PC-3 (cell line): ENCODE measurements around the gene DCP2. TPM values are rescaled to one million over a fixed set of nuclear protein-coding genes. Genes with fewer than 3 reads are reported as not detected.
A peak's percentile ranks its signal among the peaks of the same experiment; 100 is the strongest.

ENCODE experiments used
- ATAC-seq: fragments of 200-7000 bp; cut with Tn5 transposase; 2 replicates; pipeline ENCODE4 v1.9.1; 2020; ENCODE audit warnings: mild to moderate bottlenecking, moderate library complexity
- BruUV-seq: library from RNA; stranded (reverse); fragments of 400-500 nt; replicated peaks from 2 replicates; lab custom pipeline; 2021; lab: Mats Ljungman, UMichigan
- CTCF ChIA-PET: fragments of 300-600 bp; sonication (Branson Sonifier 250); formaldehyde crosslinking; loops from one replicate; lab custom pipeline; 2022; ENCODE audit warnings: antibody characterized with exemption; lab: Charles Lee
- POLR2A ChIA-PET: fragments of 300-600 bp; sonication (Branson Sonifier 250); formaldehyde crosslinking; loops from one replicate; lab custom pipeline; 2022; ENCODE audit warnings: antibody characterized with exemption; ENCODE audit not compliant: unreplicated experiment; lab: Charles Lee
- DNase-seq: peaks from one replicate; pipeline ENCODE4 v3.0.0-alpha.2; 2015
- H2AFZ ChIP-seq: fragments of 300-600 bp; sonication (generic); 2 replicates; pipeline ENCODE4 v1.6.0; 2016; ENCODE audit warnings: antibody characterized with exemption, low read length
- H3F3A ChIP-seq: fragments of 300-600 bp; sonication (generic); one replicate; pipeline ENCODE4 v1.6.0; 2017; ENCODE audit warnings: antibody characterized with exemption, low read length, control low read depth, mild to moderate bottlenecking; ENCODE audit not compliant: unreplicated experiment
- H3K27ac ChIP-seq: fragments of 300-600 bp; sonication (generic); 2 replicates; pipeline ENCODE4 v1.5.1; 2016; ENCODE audit warnings: mild to moderate bottlenecking, low read length
- H3K27me3 ChIP-seq: fragments of 300-600 bp; sonication (generic); 2 replicates; pipeline ENCODE4 v1.6.1; 2016; ENCODE audit warnings: low read length, mixed read lengths
- H3K36me3 ChIP-seq: fragments of 300-600 bp; sonication (generic); 2 replicates; pipeline ENCODE4 v1.6.1; 2016; ENCODE audit warnings: low read depth, mixed run types, low read length, mixed read lengths
- H3K4me1 ChIP-seq: fragments of 300-600 bp; sonication (generic); 2 replicates; pipeline ENCODE4 v1.5.1; 2016; ENCODE audit warnings: low read length; ENCODE audit not compliant: insufficient read depth
- H3K4me2 ChIP-seq: fragments of 300-600 bp; sonication (generic); 2 replicates; pipeline ENCODE4 v1.6.0; 2016; ENCODE audit warnings: low read length
- H3K4me3 ChIP-seq: fragments of 300-600 bp; sonication (generic); 2 replicates; pipeline ENCODE4 v1.5.1; 2016; ENCODE audit warnings: mild to moderate bottlenecking, low read length, mixed read lengths
- H3K79me2 ChIP-seq: fragments of 300-600 bp; sonication (generic); 2 replicates; pipeline ENCODE4 v1.6.1; 2017; ENCODE audit warnings: low read length, mixed read lengths
- H3K9ac ChIP-seq: fragments of 300-600 bp; sonication (generic); 2 replicates; pipeline ENCODE4 v1.6.0; 2016; ENCODE audit warnings: mild to moderate bottlenecking, low read length
- H3K9me2 ChIP-seq: fragments of 300-600 bp; sonication (generic); replicated peaks from 2 replicates; pipeline ENCODE4 v1.6.1; 2016; ENCODE audit warnings: mixed run types, low read length, mixed read lengths
- H3K9me3 ChIP-seq: fragments of 300-600 bp; sonication (generic); 2 replicates; pipeline ENCODE4 v1.6.1; 2016; ENCODE audit warnings: low read length, mixed read lengths
- H4K20me1 ChIP-seq: fragments of 300-600 bp; sonication (generic); 2 replicates; pipeline ENCODE4 v1.6.1; 2016; ENCODE audit warnings: low read length, mixed read lengths
- CTCF ChIP-seq: fragments of 300-600 bp; sonication (generic); conservative IDR thresholded peaks from 2 replicates; pipeline ENCODE4 v1.5.1; 2017; ENCODE audit warnings: antibody characterized with exemption, low read depth, mild to moderate bottlenecking, low read length
- EZH2 ChIP-seq: fragments of 300-600 bp; sonication (generic); IDR thresholded peaks from one replicate; pipeline ENCODE4 v1.6.1; 2017; ENCODE audit warnings: antibody characterized with exemption, mild to moderate bottlenecking, low read length; ENCODE audit not compliant: unreplicated experiment
- EZH2phosphoT487 ChIP-seq: fragments of 300-600 bp; sonication (generic); IDR thresholded peaks from 2 replicates; pipeline ENCODE4 v1.6.1; 2018; ENCODE audit warnings: mild to moderate bottlenecking, antibody characterized with exemption, low read length, borderline replicate concordance
- intact Hi-C: fragments of 100-400 bp; cut with micrococcal nuclease; formaldehyde crosslinking; loops from 2 replicates; pipeline ENCODE4 v1.9.0; 2023
- total RNA-seq: library from RNA; depleted of rRNA; stranded (reverse); fragments of >200 nt; gene quantifications from 2 replicates; pipeline ENCODE4 v1.2.3, GENCODE V29; 2014

DCP2 gene
- total RNA-seq, 1 experiment from 2014 or later: 33.6 TPM

GRCh38 chr5:112968411-112969106 lies 8.0 kb upstream of the DCP2 start:
- Histone ChIP-seq H3K9me3 (no peaks in the 10 kb centered on the region), H3K27ac (0 out of 2 replicates have a peak overlapping the region, but pooled peaks have one; percentile 18), H2AFZ (peak overlapping the region; percentile 27; the same call in 1 of the 2 replicates), H3K79me2 (no peaks in the 10 kb centered on the region), H3K4me2 (peak overlapping the region; percentile 52), H3K4me1 (peaks cover 24% of the 10 kb centered on the region), H3K9me2 (no peaks in the 10 kb centered on the region), H3K27me3 (no peaks in the 10 kb centered on the region), H3K9ac (no peak overlapping the region), H3K4me3 (no peak overlapping the region), H3F3A (no peaks in the 10 kb centered on the region), H3K36me3 (no peaks in the 10 kb centered on the region), H4K20me1 (no peaks in the 10 kb centered on the region)
- intact Hi-C loops: loop anchor here (10.0 kb wide), 1 partner anchor 194 kb away; no protein-coding TSS in a partner anchor
- no peak for TF ChIP-seq EZH2
- TF ChIP-seq CTCF: no peak
- TF ChIP-seq EZH2phosphoT487: no peak
- DNase-seq (peak; percentile 81), ATAC-seq (peak; percentile 87)
- ChIA-PET POLR2A (no interaction called here), CTCF (no interaction called here)
- BruUV-seq: no TSS peak

- no peak overlapping the region for H3K27ac ChIP-seq
- TF ChIP-seq EZH2phosphoT487 (no peak), CTCF (no peak), EZH2 (no peak)
- no peak overlapping the region for H3K9ac ChIP-seq
- no peaks in the 10 kb centered on the region for H3K9me3 ChIP-seq
- BruUV-seq: no TSS peak
- DNase-seq (no peak), ATAC-seq (no peak)
- no peaks in the 10 kb centered on the region for H3K36me3 ChIP-seq
- no peaks in the 10 kb centered on the region for H3F3A ChIP-seq
- H3K4me1 ChIP-seq: peaks cover 25% of the 10 kb centered on the region
- intact Hi-C loops: no loop called here
- H3K9me2 ChIP-seq: no peaks in the 10 kb centered on the region
- H3K79me2 ChIP-seq: no peaks in the 10 kb centered on the region
- no peak overlapping the region for H3K4me2 ChIP-seq
- H3K27me3 ChIP-seq: no peaks in the 10 kb centered on the region
- H4K20me1 ChIP-seq: no peaks in the 10 kb centered on the region
- no peak overlapping the region for H2AFZ ChIP-seq
- ChIA-PET CTCF (no interaction called here), POLR2A (no interaction called here)
- no peak overlapping the region for H3K4me3 ChIP-seq
These were observed 5.3 kb upstream of the DCP2 start for GRCh38 chr5:112971276-112971675.

- Histone ChIP-seq H3K27me3 (no peaks in the 10 kb centered on the region), H3K79me2 (peaks cover 15% of the 10 kb centered on the region), H3K4me2 (no peak overlapping the region), H4K20me1 (no peaks in the 10 kb centered on the region), H3K36me3 (no peaks in the 10 kb centered on the region), H3K27ac (no peak overlapping the region), H3F3A (no peaks in the 10 kb centered on the region), H3K9ac (no peak overlapping the region), H3K4me1 (peaks cover 24% of the 10 kb centered on the region), H3K9me2 (no peaks in the 10 kb centered on the region), H3K4me3 (no peak overlapping the region), H2AFZ (no peak overlapping the region), H3K9me3 (no peaks in the 10 kb centered on the region)
- no peak for TF ChIP-seq CTCF
- no peak for TF ChIP-seq EZH2
- no peak for TF ChIP-seq EZH2phosphoT487
- no peak for ATAC-seq
- intact Hi-C loops: no loop called here
- POLR2A ChIA-PET: no interaction called here
- no peak for DNase-seq
- BruUV-seq: no TSS peak
- CTCF ChIA-PET: no interaction called here
These were observed 3.6 kb upstream of the DCP2 start for GRCh38 chr5:112973036-112973435.
